Measurements from ENCODE around the gene NREP. TPM values are rescaled to one million over a fixed set of nuclear protein-coding genes. Genes with fewer than 3 reads are reported as not detected.

The NREP gene
- total RNA-seq, 1 experiment from 2014 or later: 199 TPM

- DNase-seq: no peak
- Histone ChIP-seq H3K27me3 (ENCODE audit: control insufficient read depth, insufficient read depth, low read length) (no peaks in the 10 kb centered on the region), H3K36me3 (replicated peaks; ENCODE audit: control insufficient read depth, insufficient read depth, low read length) (no peaks in the 10 kb centered on the region; the same call in 1 of the 2 replicates), H3K4me3 (ENCODE audit: insufficient read depth, low read depth, low read length) (no peak overlapping the region)
Measured at GRCh38 chr5:111753884-111754589, 3.0 kb downstream of the NREP start.

GRCh38 chr5:111752426-111752965 is 4.5 kb downstream of the NREP start:
- no peaks in the 10 kb centered on the region for H3K27me3 ChIP-seq (ENCODE audit: control insufficient read depth, insufficient read depth, low read length)
- no peak overlapping the region for H3K4me3 ChIP-seq (ENCODE audit: insufficient read depth, low read depth, low read length)
- no peaks in the 10 kb centered on the region; the same call in 1 of the 2 replicates for H3K36me3 ChIP-seq (replicated peaks; ENCODE audit: control insufficient read depth, insufficient read depth, low read length)
- no peak for DNase-seq

GRCh38 chr5:111749303-111750026 is 7.5 kb downstream of the NREP start:
- Histone ChIP-seq H3K27me3 (ENCODE audit: control insufficient read depth, insufficient read depth, low read length) (no peaks in the 10 kb centered on the region), H3K36me3 (replicated peaks; ENCODE audit: control insufficient read depth, insufficient read depth, low read length) (no peaks in the 10 kb centered on the region; the same call in 1 of the 2 replicates)
- no peak for DNase-seq

GRCh38 chr5:111748304-111748763 is 8.7 kb downstream of the NREP start:
- Histone ChIP-seq H3K36me3 (replicated peaks; ENCODE audit: control insufficient read depth, insufficient read depth, low read length) (no peaks in the 10 kb centered on the region; the same call in 1 of the 2 replicates), H3K4me3 (ENCODE audit: insufficient read depth, low read depth, low read length) (no peak overlapping the region), H3K27me3 (ENCODE audit: control insufficient read depth, insufficient read depth, low read length) (no peaks in the 10 kb centered on the region)
- DNase-seq: no peak

More at GRCh38 chr5:111749303-111750026, 7.5 kb downstream of the NREP start:
- H3K4me3 ChIP-seq (ENCODE audit: insufficient read depth, low read depth, low read length): no peak overlapping the region

- DNase-seq: no peak
- no peaks in the 10 kb centered on the region for H3K27me3 ChIP-seq (ENCODE audit: control insufficient read depth, insufficient read depth, low read length)
- H3K36me3 ChIP-seq (replicated peaks; ENCODE audit: control insufficient read depth, insufficient read depth, low read length): no peaks in the 10 kb centered on the region; the same call in 1 of the 2 replicates
- no peak overlapping the region for H3K4me3 ChIP-seq (ENCODE audit: insufficient read depth, low read depth, low read length)
Measured at GRCh38 chr5:111747337-111747736, 9.7 kb downstream of the NREP start.

- H3K4me3 ChIP-seq (ENCODE audit: insufficient read depth, low read depth, low read length): no peak overlapping the region
- H3K27me3 ChIP-seq (ENCODE audit: control insufficient read depth, insufficient read depth, low read length): no peaks in the 10 kb centered on the region
- no peak for DNase-seq
- H3K36me3 ChIP-seq (replicated peaks; ENCODE audit: control insufficient read depth, insufficient read depth, low read length): no peaks in the 10 kb centered on the region; the same call in 1 of the 2 replicates
Measured at GRCh38 chr5:111746791-111747190, 10.2 kb downstream of the NREP start.

- no peaks in the 10 kb centered on the region; the same call in 1 of the 2 replicates for H3K36me3 ChIP-seq (replicated peaks; ENCODE audit: control insufficient read depth, insufficient read depth, low read length)
- H3K4me3 ChIP-seq (ENCODE audit: insufficient read depth, low read depth, low read length): no peak overlapping the region
- H3K27me3 ChIP-seq (ENCODE audit: control insufficient read depth, insufficient read depth, low read length): no peaks in the 10 kb centered on the region
- no peak for DNase-seq
Measured at GRCh38 chr5:111745075-111745739, 11.8 kb downstream of the NREP start.

GRCh38 chr5:111744455-111744854 is 12.5 kb downstream of the NREP start:
- no peak for DNase-seq
- Histone ChIP-seq H3K27me3 (ENCODE audit: control insufficient read depth, insufficient read depth, low read length) (no peaks in the 10 kb centered on the region), H3K4me3 (ENCODE audit: insufficient read depth, low read depth, low read length) (no peak overlapping the region), H3K36me3 (replicated peaks; ENCODE audit: control insufficient read depth, insufficient read depth, low read length) (no peaks in the 10 kb centered on the region; the same call in 1 of the 2 replicates)

GRCh38 chr5:111743988-111744387 is 13.0 kb downstream of the NREP start:
- no peaks in the 10 kb centered on the region; the same call in 1 of the 2 replicates for H3K36me3 ChIP-seq (replicated peaks; ENCODE audit: control insufficient read depth, insufficient read depth, low read length)
- H3K4me3 ChIP-seq (ENCODE audit: insufficient read depth, low read depth, low read length): no peak overlapping the region
- no peak for DNase-seq
- no peaks in the 10 kb centered on the region for H3K27me3 ChIP-seq (ENCODE audit: control insufficient read depth, insufficient read depth, low read length)

- no peak overlapping the region for H3K4me3 ChIP-seq (ENCODE audit: insufficient read depth, low read depth, low read length)
Measured at GRCh38 chr5:111743512-111743911, 13.5 kb downstream of the NREP start.

GRCh38 chr5:111742177-111742994 is 14.6 kb downstream of the NREP start:
- H3K27me3 ChIP-seq (ENCODE audit: control insufficient read depth, insufficient read depth, low read length): no peaks in the 10 kb centered on the region
- no peaks in the 10 kb centered on the region for H3K36me3 ChIP-seq (replicated peaks; ENCODE audit: control insufficient read depth, insufficient read depth, low read length)
- no peak overlapping the region for H3K4me3 ChIP-seq (ENCODE audit: insufficient read depth, low read depth, low read length)
- no peak for DNase-seq

More at GRCh38 chr5:111743512-111743911, 13.5 kb downstream of the NREP start:
- Histone ChIP-seq H3K36me3 (replicated peaks; ENCODE audit: control insufficient read depth, insufficient read depth, low read length) (no peaks in the 10 kb centered on the region; the same call in 1 of the 2 replicates), H3K27me3 (ENCODE audit: control insufficient read depth, insufficient read depth, low read length) (no peaks in the 10 kb centered on the region)
- DNase-seq: no peak

GRCh38 chr5:111741278-111741677 is 15.7 kb downstream of the NREP start:
- no peak overlapping the region for H3K4me3 ChIP-seq (ENCODE audit: insufficient read depth, low read depth, low read length)
- no peaks in the 10 kb centered on the region for H3K36me3 ChIP-seq (replicated peaks; ENCODE audit: control insufficient read depth, insufficient read depth, low read length)
- no peaks in the 10 kb centered on the region for H3K27me3 ChIP-seq (ENCODE audit: control insufficient read depth, insufficient read depth, low read length)
- DNase-seq: no peak

- DNase-seq: no peak
- Histone ChIP-seq H3K4me3 (ENCODE audit: insufficient read depth, low read depth, low read length) (no peak overlapping the region), H3K27me3 (ENCODE audit: control insufficient read depth, insufficient read depth, low read length) (no peaks in the 10 kb centered on the region), H3K36me3 (replicated peaks; ENCODE audit: control insufficient read depth, insufficient read depth, low read length) (no peaks in the 10 kb centered on the region; the same call in 1 of the 2 replicates)
Measured at GRCh38 chr5:111739416-111739815, 17.6 kb downstream of the NREP start.

GRCh38 chr5:111738118-111738517 is 18.9 kb downstream of the NREP start:
- Histone ChIP-seq H3K4me3 (ENCODE audit: insufficient read depth, low read depth, low read length) (no peak overlapping the region), H3K36me3 (replicated peaks; ENCODE audit: control insufficient read depth, insufficient read depth, low read length) (peaks cover 1% of the 10 kb centered on the region), H3K27me3 (ENCODE audit: control insufficient read depth, insufficient read depth, low read length) (no peaks in the 10 kb centered on the region)
- no peak for DNase-seq
